Activated CD4-positive, alpha-beta T cell treated with anti-CD3 and anti-CD28 coated beads, Interleukin-2, amount 50 U/mL, for 16 hours (primary cell): ENCODE results near the gene FRMD8.

Experiments
- DNase-seq: peaks from one replicate; pipeline ENCODE4 v3.0.0-alpha.2; 2020

Gene FRMD8

DNA sequence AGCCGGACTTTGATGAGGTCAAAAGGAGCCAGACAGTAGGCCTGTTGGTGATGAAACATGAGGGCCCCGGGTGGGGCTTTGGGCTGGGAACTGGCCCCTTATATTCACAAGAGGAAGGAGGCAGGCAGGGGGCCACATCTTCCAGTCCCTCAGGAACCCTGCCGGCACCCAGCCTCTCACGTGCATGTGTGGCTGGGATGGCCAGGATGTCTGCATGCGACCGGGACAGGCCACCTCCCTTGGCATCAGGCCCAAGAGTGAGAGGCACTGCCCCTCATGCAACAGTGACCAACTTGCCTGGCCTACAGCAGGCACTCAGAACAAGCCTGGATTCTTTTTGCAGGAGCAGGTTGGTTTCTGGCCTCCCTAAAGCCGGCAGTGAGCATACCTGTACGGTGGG, 9.4 kb upstream of the FRMD8 start:
- DNase-seq: no peak

GRCh38 chr11:65377777-65378176, 8.7 kb upstream of the FRMD8 start:
- DNase-seq: no peak

- DNase-seq: no peak
Measured at GRCh38 chr11:65378208-65378927, 8.1 kb upstream of the FRMD8 start.

GRCh38 chr11:65378928-65379638, 7.4 kb upstream of the FRMD8 start:
- DNase-seq: no peak

DNA sequence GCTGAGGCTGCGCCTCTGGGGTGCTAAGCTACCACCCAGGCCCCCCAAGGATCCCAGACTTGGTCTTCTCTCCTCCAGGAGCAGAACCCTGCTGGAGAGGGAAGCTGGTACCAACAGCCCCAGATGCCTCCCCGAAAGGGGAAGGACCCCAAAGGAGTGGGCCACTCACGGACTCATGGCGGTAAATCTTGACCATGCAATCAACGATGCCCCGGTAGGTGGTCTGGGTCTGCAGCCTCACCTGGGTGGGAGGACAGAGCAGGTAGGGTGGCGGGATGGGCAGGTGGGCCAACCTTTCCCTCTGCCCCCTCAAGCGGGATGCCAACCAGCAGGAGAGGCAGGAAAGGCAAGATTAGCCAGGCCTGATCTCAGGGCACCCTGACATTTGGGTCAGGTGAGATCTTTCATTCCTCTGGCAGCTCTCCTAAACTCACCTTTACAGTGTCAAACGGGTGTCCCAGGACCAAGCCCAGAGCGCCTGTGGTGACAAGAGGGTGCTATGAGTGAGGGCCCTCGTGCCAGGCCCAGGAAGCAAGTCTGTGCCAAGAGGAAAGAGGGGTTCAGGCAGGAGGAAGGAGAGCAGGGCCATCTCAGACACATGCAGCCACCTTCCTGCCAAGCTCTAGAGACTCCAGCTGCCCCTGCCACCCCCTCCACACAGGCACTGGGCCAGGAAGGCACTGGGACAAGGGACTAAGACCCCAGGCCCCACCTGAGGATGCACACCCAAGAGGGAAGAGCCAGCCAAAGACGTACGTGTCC, 6.6 kb upstream of the FRMD8 start:
- no peak for DNase-seq

GRCh38 chr11:65380460-65381119, 5.8 kb upstream of the FRMD8 start:
- no peak for DNase-seq

DNA sequence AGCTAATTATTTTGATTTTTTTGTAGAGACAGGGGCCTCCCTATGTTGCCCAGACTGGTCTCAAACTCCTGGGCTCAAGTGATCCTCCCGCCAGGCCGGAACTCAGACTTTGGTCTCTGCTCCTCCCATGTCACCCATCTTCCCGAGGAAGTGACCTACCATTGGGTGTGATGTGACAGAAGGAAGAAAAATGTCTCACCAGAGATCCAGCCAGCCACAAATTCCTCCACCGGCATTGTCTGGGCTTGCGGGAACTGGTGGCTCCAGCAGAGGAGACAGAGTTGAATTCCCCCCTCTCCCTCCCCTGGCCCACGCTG, 4.8 kb upstream of the FRMD8 start:
- DNase-seq: peak; percentile 64

DNA sequence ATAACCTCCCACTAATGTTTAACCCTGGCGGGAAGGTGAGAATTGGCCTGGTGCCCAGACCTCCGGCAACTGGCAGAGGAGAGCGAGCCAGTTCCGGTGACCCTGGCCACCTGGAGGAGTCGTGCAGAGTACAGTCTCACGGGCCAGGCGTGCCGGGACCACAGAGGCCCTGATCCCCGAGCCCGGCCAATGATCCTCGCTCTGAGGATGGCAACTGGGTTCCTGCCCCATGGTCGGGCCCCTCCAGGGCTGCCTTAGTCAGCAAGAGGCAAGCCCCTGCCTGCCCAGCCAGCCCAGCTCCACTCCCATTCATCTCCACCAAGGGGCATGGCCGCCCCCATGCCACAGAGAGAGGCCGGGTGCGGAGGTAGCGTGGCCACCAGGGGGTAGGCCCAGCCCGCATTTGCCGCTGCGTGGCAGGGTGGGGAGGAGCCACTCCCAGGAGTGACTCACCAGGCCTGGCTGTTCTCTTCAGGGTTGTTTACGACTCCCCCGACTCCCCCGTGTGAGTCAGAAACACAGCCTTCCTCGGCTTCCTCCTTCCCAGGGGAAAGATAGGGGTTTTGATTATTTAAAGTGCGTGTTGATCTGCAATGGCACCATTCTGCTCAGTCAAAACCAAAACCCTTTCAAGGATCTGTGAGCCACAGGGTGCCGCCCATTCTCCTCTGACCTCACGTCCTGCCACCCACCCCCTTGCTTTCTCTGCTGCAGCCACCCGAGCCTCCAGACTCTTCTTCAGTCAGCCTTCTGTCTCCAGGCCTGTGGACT, 4.2 kb upstream of the FRMD8 start, which contains the start of gene SLC25A45:
Gene SLC25A45, minus strand, starts transcription at position 614 of the 771 bp plus-strand sequence. CDS start 695 bp downstream, outside the sequence.
- DNase-seq: peak; percentile 97

- DNase-seq: no peak
Measured at GRCh38 chr11:65382804-65383368, 3.6 kb upstream of the FRMD8 start.

DNA sequence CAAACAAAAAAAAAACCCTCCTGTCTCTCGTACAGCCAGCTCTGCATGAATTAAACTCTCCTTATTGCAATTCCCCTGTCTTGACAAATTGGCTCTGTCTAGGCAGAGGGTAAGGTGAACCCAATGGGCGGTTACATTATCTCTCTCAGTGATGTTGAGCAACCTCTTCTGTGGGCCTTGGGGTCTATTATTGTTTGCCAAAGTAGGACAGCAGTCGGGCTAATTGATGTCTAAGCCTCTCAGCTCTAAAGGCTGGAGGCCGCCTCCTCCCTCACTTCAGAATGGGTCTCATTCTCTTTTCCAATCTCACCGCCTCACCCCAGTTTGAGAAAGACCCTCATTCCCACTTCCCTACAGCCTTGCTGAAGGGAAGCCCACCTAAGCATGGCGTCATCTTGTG, 2.7 kb upstream of the FRMD8 start:
- no peak for DNase-seq

- DNase-seq: no peak
Measured at GRCh38 chr11:65384301-65384889, 2.0 kb upstream of the FRMD8 start.

- peak; percentile 34 for DNase-seq
Measured at GRCh38 chr11:65388731-65389130, 2.3 kb downstream of the FRMD8 start.

GRCh38 chr11:65389294-65389980, 3.0 kb downstream of the FRMD8 start:
- no peak for DNase-seq

- no peak for DNase-seq
Measured at GRCh38 chr11:65390099-65390941, 3.9 kb downstream of the FRMD8 start.

DNA sequence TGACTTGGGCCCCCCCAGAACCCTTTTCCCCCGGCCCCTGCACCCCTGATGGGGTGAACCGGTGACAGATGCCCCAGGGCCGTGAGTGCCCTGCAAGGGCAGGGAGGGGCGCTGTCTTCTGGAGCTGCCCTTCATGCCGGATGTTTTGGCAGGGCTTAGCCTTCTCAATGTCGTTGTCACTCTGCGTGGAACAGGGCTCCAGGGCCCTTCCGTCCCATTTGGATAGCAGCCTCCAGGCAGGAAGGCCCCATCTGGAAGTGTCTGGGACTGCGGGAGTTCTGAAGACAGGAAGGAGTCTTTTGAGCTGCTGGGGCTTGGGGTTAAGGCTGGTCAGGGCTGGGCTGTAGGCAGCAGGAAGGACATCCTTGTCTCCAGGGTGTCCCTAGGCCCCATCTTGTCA, 4.6 kb downstream of the FRMD8 start:
- DNase-seq: no peak

DNA sequence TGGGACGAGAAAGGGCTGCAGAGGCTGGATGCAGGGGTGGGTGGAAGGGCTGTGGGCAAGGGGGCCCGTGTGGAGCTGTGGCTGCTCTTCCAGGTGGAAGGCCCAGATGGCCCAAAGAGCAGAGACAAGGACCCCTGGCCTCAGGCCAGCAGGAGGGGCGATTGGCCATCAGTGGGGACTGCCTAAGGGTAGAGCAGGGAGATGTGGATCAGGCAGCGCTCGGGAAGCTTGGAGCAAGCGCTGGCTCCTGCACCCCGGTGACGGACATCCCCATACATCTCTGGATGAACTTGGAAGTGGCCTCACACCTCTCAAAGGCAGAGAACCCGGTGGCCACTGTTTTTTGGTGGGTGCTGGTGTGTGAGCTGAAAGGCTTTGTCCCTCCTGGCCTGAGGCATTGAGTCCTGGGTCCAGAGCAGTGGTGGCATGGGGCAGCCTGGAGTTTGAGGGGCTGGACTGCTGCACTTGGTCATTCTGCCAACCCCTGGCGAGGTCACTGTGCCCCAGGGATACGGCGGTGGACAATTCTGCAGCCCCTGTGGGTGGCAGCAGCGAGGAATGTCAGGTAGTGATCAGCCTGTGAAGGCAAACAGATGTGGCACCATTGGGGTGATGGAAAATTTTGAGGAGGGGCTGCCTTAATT, 5.9 kb downstream of the FRMD8 start:
- no peak for DNase-seq

- DNase-seq: no peak
Measured at GRCh38 chr11:65392899-65393298, 6.5 kb downstream of the FRMD8 start.

- no peak for DNase-seq
Measured at GRCh38 chr11:65393513-65394079, 7.2 kb downstream of the FRMD8 start.

GRCh38 chr11:65394125-65394536, 7.7 kb downstream of the FRMD8 start:
- no peak for DNase-seq
